GM18499 (cell line): ENCODE data around the gene CBLN4.

ENCODE experiments used
- ATAC-seq: cut with Tn5 transposase; IDR thresholded peaks from one replicate; pipeline ENCODE4 v1.9.1; 2021; ENCODE audit warnings: moderate number of reproducible peaks; ENCODE audit not compliant: insufficient read depth, unreplicated experiment

The CBLN4 gene

GRCh38 chr20:55947701-55948100 lies 57.6 kb downstream of the CBLN4 start:
- no peak for ATAC-seq
